Upper lobe of left lung (tissue), 4 donors: ENCODE measurements around the gene TSPOAP1.

Source experiments
- CTCF ChIP-seq, 6 experiments: fragments of 450-650 bp in 4 of 6; fragments of 200-600 bp in 2 of 6; sonication (generic) in 2 of 6; IDR thresholded peaks; one replicate each; pipeline ENCODE4 v1.5.1; 2016 to 2019; ENCODE audit warnings: antibody characterized with exemption in 6 of 6
- EP300 ChIP-seq, 4 donors: sonication (generic); formaldehyde crosslinking; IDR thresholded peaks; one replicate each; pipeline ENCODE4 v1.5.1; 2017; ENCODE audit warnings: antibody characterized with exemption in 4 of 4, control low read depth in 2 of 4

- TF ChIP-seq EP300 (IDR thresholded peaks at IDR 0.05): no peak
- no peak for TF ChIP-seq CTCF (IDR thresholded peaks at IDR 0.05)
These were observed 10.5 kb downstream of the TSPOAP1 start for GRCh38 chr17:58318065-58318481.
